TTC549 (cell line): Measurements from ENCODE around the gene DYNC1LI1.

ENCODE experiments used
- FAIRE-seq: peaks from 2 replicates; lab custom pipeline; 2012; peaks lifted over from hg19 to GRCh38; lab: Jason Lieb, UNC

The DYNC1LI1 gene

DNA sequence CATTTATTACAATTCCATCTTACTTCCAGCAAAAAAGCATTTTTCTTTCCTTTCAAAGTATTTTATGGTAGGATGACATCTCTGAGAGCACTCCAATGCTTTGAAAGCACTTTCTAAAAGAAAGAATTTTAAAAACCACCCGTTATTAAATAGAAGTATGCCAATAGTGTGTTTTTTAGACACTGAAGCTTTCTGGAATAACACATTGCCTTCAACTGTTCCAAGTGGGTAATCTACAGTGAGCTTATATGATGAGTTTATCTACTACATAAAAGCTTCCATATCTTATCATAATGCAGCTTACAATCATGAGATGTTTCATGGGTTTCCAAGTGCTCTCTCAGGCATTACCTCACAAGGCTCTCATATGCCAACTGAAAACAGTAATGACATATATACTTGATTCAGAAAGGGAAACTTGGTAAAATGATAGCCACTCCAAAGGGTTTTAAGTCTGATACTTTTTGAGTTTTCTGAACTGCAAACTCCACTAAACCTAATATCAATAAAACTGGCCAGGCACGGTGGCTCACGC is 82.1 kb downstream of the DYNC1LI1 start:
- no peak for FAIRE-seq

DNA sequence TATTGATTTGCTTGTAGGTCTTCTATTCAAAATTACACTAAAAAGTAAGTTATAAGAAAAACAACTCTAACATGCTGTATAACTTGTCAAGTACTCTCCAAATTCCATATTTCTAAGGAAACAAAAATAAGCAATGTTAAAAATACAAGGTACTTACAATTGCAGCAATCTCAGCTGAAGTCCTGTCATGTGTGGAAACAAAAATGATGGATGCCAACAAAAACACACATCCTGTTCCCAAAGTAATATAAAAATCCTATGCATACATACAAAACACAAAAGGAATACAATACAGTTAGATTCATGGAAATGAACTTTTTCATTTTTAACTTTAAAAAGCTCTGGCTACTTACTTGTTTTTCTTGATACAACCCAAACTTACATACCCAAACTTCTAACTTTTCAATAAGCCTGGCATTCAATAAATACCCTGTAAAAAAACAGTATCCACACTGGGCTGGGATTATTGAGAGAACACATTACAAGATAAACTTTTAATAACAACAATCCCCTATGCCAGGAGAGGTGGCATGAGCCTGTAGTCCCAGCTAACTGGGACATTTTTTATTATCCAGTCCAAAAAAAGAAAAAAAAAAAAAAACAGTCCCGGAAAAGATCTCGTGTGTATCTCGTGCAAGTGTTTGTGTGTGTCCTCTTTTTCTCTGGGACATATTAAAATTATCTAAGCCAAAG is 82.7 kb downstream of the DYNC1LI1 start:
- FAIRE-seq: no peak

- FAIRE-seq: no peak
Measured at GRCh38 chr3:32484436-32484835, 86.2 kb downstream of the DYNC1LI1 start.

DNA sequence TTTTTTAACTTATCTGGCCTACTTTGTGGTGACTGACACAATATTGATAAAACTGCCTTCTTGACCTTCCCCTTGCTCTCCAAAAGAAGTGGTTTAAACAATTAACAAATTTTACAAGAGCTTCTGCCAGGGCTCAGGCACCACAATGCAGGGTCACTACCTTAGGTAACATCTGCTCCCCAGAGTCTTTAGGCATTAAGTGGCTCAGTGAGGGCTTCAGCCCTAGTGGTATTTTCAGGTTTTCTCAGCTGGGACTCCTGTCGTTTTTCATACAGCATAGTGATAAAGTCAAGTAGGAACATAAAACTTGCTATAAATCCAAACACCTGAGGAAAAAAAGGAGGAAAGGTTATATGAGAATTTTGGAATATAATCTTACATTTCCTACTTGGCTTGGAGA is 86.9 kb downstream of the DYNC1LI1 start:
- no peak for FAIRE-seq

- FAIRE-seq: no peak
Measured at GRCh38 chr3:32482693-32483092, 88.0 kb downstream of the DYNC1LI1 start.

DNA sequence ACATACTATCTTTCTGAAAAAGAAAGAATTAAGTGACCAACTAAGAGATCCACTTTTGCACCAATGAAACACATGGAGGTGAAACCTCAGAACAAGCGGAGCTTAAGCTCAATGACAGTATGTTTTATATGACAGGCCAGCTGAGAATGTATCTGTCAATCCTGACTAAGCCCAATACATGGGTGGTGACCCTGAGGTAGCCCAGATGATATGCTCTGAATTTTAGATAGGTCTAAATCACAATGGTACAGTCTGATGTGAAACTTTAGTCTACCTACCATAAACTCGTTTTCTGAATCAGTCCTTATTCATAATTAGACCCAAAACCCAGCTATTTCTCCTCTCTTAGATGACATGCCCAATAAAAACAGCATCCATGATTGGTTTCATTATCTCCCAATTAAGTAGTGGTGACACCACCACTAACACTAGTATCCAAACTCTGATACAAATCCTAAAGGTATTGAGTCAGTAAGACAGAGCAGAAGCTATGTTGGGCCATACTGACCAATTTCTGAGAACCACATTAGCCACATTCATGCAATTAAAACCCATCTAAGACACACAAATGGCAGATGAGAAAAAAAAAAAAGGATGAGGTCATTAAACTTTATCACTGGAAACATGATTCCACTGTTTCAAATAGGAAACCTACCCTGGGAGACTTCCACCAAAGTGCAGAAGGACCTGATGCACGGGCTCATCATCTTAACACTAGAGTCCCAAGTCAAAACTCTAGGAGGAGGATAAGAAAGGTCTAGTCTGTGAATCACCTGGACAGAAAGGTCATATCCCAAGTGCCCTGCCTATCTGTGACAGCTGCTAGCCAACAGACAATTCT is 88.6 kb downstream of the DYNC1LI1 start:
- no peak for FAIRE-seq

DNA sequence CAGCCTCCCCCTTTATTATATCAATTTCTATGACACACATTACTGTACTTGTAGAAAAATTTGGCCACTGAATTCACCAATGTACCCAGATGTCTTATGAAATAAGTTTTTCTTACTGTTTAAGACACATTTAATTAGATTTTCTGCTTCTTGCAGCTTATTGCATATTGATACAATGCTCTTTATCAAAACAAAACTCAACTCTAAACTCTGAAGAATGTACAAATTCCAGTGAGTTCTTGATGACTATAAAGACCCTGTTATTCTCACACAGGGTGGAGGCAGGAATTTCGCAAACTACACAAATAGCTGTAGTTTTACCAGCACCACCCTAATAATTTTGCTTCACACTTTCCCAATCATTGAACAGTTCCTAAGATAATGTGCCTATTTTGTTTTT is 90.1 kb downstream of the DYNC1LI1 start:
- no peak for FAIRE-seq
